SW480 (cell line): ENCODE data around the gene CLCN3.
"Not testable (repeated sequence)": the region's sequence is repeated elsewhere in the genome, so short reads cannot be mapped to it uniquely, and the experiment has no call there.

Experiments used
- DNase-seq: peaks from one replicate; pipeline ENCODE4 v3.0.0-alpha.2; 2016; ENCODE audit warnings: low spot score

Gene CLCN3

GRCh38 chr4:169618286-169618685 is 2.1 kb upstream of the CLCN3 start:
- no peak for DNase-seq

- DNase-seq, result no peak
These were observed 1.4 kb upstream of the CLCN3 start for GRCh38 chr4:169618986-169619385.

DNA sequence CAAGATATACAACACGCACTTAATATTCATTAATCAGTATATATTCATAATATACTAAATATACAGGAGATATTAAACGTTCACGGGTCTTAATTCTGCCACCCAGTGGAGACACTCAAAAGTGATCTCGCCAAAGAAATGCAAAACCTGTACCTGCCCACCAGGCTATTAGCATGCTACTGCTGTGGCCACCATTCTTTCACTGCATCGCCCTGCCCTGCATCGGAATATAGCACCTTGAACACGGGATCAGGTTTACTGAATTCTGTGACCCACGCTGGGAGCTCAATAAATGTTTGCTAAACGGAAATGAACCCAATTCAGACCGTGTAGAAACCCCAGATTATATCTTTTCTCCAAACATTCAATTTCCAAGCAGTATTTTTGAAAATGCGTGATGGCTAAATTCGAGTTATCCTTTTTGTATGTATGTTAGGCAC is 840 bp upstream of the CLCN3 start:
- DNase-seq, result peak; percentile 84

DNA sequence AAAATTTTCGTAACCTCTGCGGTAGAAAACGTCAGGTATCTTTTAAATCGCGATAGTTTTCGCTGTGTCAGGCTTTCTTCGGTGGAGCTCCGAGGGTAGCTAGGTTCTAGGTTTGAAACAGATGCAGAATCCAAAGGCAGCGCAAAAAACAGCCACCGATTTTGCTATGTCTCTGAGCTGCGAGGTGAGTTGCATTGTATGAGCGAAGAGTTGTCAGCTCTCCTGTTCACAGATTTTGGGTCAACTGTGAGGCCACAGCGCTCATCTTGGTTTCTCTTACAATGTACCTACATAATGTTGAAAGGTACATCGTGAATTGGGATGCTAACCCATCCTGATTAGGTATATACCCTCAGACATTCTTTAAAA is 486 bp downstream of the CLCN3 start:
- DNase-seq, result peak; percentile 28

DNA sequence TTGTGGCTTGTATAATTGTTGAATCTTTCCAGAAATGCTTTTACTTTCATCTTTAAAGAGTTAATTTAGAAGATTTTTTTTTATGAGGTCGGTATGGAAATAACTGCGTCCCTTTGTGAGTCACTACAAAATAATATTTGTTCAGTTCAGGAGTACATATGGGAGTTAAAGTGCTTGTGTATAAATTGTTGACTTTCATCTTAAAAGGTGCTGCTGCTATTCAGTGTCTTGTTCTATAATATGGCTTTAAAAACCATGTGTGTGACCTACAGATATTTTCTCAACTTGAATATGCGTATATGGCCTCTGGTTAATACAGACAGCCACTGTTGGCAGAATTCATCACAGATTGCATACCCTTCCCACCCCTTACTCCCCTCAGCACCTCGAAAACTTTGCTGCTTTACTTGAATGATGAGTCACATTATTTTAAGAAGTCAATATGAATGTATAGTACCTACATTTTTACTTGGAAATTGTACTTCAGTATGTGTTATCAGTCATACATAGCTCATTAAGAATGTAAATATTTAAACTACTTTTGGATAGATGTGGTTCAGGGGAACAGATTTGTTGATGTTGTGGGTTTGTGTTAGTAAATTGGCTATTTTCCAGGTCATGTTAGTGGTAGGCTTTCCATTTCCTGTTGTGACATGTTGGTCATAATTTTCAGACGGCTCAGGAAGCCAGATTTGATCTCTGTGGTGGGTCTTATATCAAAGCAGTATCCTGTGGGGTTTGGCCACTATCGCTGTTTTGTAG is 1.5 kb downstream of the CLCN3 start:
- DNase-seq, result peak; percentile 83

DNA sequence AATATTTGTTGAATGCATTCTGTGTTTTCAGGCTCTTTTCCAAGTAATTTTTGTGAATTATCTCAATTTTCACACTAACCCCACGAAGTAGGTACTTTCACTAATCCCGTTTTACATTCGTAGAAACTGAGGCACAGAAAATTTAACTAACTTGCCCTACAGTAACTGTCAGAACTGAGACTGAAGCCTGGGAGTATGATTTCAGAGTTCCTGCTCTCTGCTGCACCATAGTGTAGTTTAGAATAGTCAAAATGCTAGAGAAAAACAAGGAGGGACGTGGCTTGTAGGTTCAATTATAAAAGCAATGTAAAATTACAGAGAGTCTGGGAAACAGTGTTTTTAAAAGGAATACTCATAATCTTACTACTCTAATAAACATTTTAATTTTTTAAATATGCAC is 2.2 kb downstream of the CLCN3 start:
- DNase-seq, result no peak

DNA sequence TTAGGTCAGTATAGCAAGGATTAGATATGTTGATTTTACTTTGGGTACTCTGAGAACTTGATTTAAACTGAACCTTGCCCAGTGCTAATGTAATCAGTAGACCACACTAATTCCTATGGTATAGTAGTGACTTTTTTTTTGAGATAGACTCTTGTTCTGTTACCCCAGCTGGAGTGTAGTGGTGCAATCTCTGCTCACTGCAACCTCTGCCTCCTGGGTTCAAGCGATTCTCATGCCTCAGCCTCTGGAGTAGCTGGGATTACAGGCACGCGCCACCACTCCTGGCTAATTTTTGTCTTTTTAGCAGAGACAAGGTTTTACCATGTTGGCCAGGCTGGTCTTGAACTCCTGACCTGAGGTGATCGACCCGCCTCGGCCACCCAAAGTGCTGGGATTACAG is 3.6 kb downstream of the CLCN3 start:
- not testable (repeated sequence) for DNase-seq

GRCh38 chr4:169625886-169626285 is 5.5 kb downstream of the CLCN3 start:
- no peak for DNase-seq

GRCh38 chr4:169626331-169627282 is 6.2 kb downstream of the CLCN3 start:
- DNase-seq, result no peak

GRCh38 chr4:169627307-169627706 is 6.9 kb downstream of the CLCN3 start:
- DNase-seq, result no peak

DNA sequence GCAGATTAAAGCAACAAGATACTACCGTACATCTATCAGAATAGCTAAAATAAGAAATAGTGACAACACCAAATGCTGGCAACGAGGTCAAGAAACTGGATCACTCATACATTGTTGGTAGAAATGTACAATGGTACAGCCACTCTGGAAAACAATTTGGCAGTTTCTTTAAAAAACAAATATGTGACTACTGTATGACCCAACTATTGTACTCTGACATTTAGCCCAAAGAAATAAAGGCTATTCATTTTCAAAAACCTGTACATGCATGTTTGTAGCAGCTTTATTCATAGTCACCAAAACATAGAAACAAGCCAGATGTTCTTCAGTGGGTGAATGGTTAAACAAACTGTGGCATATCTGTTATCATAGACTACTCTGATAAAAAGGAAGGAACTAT is 8.2 kb downstream of the CLCN3 start:
- no peak for DNase-seq

- DNase-seq, result no peak
These were observed 9.7 kb downstream of the CLCN3 start for GRCh38 chr4:169630069-169630468.

GRCh38 chr4:169632896-169633295 is 12.5 kb downstream of the CLCN3 start:
- no peak for DNase-seq

DNA sequence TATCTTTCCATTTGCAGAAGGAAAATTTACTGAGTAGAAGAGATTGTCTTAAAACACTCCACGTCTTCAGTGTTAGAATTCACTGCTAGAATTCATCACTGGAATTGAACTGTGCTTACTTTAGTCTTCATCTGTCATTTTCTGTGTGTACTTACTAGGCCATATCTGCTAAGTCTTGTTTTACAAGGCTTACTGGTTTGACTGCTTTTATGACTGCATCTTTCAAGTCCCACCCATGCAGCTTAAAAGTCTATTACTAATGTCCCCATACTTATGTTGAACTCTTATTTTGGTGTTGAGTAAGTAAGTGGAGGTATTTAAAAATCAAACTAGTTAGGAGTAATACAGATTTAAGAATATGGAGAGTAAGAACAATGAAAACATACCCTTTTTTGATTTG is 14.6 kb downstream of the CLCN3 start:
- DNase-seq, result no peak

- DNase-seq, result no peak
These were observed 20.0 kb downstream of the CLCN3 start for GRCh38 chr4:169640261-169640870.

DNA sequence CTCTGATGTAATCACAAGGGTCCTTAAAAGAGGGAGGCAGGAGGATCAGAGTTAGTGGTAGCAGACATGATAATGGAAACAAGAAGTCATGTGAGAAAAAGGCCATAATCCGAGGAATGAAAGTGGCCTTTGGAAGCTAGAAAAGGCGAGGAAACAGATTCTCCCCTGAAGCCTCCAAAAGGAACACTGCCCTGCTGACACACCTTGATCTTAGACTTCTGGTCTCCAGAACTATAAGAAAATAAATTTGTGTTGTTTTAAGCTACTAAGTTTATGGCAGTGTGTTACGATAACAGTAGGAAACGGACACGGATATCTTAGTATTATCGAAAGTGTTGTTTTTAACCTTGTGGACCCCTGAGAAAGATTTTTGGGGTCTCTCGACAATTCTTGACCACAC is 24.4 kb downstream of the CLCN3 start:
- no peak for DNase-seq

- no peak for DNase-seq
These were observed 25.2 kb downstream of the CLCN3 start for GRCh38 chr4:169645627-169646026.

- DNase-seq, result no peak
These were observed 29.3 kb downstream of the CLCN3 start for GRCh38 chr4:169649545-169650226.

DNA sequence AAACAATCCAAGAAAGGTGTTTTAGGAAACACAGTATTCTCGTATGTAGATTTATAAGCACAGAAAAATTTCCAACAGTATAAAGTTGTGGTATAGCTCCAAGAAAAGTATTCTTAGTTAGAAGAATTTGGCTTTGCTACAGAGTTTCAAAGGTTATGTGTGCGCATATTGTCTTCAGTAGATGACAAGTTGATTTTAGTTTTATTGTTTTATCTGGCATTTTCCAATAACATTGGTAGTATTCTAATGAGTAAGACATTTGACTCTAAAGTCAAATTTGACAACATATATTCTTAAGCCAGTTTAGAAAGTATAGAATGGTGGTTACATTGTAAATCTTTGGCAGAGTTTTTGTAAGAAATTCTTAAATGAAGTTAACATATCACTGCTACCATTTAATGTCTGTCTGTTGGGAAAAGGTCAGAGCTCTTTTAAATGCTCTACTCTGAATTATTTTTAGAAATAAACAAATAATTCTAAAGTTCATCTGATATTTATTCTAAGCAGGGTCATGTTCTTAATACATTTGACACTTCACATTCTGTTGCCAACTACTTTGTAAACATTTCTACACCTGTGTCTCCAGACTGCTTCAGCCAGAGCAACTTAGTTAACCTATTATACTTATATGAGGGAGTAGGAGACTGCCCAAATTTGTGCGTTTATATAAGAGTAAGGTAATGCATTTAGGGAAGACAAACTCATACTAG is 30.0 kb downstream of the CLCN3 start:
- DNase-seq, result no peak

- no peak for DNase-seq
These were observed 32.2 kb downstream of the CLCN3 start for GRCh38 chr4:169652535-169652934.

GRCh38 chr4:169655401-169655800 is 35.0 kb downstream of the CLCN3 start:
- DNase-seq, result no peak
